ENCODE measurements around the gene ANKRD13C.

The ANKRD13C gene

DNA sequence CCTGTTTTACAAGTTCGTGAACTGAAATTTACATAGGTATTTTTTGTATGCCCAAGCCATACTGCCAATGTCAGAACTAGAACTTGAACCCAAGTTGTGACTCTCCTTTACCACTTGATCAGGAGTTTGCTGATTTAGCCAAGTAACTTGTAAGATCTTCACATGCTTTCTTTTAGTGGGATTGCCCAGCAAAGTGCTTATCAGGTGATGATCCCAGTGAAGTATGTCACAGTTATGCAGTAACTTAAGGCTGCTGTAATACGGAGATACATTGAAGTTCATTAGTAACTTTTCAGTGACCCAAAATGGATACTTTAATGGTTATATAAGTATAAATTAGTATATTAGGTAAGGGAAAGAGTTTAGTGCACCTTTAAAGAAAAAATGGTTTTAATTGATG, 129.6 kb downstream of the ANKRD13C start:
- Histone ChIP-seq H3K27me3 (ENCODE audit: insufficient read depth, poor library complexity, severe bottlenecking) (no peaks in the 10 kb centered on the region), H3K27ac (replicated peaks) (no peak overlapping the region), H3K4me3 (replicated peaks; ENCODE audit: insufficient read depth, low read length) (no peak overlapping the region)
- TF ChIP-seq, protein P1, sequence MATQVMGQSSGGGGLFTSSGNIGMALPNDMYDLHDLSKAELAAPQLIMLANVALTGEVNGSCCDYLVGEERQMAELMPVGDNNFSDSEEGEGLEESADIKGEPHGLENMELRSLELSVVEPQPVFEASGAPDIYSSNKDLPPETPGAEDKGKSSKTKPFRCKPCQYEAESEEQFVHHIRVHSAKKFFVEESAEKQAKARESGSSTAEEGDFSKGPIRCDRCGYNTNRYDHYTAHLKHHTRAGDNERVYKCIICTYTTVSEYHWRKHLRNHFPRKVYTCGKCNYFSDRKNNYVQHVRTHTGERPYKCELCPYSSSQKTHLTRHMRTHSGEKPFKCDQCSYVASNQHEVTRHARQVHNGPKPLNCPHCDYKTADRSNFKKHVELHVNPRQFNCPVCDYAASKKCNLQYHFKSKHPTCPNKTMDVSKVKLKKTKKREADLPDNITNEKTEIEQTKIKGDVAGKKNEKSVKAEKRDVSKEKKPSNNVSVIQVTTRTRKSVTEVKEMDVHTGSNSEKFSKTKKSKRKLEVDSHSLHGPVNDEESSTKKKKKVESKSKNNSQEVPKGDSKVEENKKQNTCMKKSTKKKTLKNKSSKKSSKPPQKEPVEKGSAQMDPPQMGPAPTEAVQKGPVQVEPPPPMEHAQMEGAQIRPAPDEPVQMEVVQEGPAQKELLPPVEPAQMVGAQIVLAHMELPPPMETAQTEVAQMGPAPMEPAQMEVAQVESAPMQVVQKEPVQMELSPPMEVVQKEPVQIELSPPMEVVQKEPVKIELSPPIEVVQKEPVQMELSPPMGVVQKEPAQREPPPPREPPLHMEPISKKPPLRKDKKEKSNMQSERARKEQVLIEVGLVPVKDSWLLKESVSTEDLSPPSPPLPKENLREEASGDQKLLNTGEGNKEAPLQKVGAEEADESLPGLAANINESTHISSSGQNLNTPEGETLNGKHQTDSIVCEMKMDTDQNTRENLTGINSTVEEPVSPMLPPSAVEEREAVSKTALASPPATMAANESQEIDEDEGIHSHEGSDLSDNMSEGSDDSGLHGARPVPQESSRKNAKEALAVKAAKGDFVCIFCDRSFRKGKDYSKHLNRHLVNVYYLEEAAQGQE (IDR thresholded peaks at IDR 0.05; ENCODE audit: insufficient replicate concordance, low read depth): no peak
- TF ChIP-seq, protein P2, sequence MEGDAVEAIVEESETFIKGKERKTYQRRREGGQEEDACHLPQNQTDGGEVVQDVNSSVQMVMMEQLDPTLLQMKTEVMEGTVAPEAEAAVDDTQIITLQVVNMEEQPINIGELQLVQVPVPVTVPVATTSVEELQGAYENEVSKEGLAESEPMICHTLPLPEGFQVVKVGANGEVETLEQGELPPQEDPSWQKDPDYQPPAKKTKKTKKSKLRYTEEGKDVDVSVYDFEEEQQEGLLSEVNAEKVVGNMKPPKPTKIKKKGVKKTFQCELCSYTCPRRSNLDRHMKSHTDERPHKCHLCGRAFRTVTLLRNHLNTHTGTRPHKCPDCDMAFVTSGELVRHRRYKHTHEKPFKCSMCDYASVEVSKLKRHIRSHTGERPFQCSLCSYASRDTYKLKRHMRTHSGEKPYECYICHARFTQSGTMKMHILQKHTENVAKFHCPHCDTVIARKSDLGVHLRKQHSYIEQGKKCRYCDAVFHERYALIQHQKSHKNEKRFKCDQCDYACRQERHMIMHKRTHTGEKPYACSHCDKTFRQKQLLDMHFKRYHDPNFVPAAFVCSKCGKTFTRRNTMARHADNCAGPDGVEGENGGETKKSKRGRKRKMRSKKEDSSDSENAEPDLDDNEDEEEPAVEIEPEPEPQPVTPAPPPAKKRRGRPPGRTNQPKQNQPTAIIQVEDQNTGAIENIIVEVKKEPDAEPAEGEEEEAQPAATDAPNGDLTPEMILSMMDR (IDR thresholded peaks at IDR 0.05; ENCODE audit: insufficient read depth, low read length): no peak
- TF ChIP-seq GABPA (IDR thresholded peaks at IDR 0.05; ENCODE audit: low read depth) (no peak), SPI1 (IDR thresholded peaks at IDR 0.05; ENCODE audit: borderline replicate concordance, low read depth) (no peak), POLR2AphosphoS5 (IDR thresholded peaks at IDR 0.05; ENCODE audit: low read depth) (no peak)
- no peak for DNase-seq (ENCODE audit: low read depth in 1 of 2, low spot score in 1 of 2)

DNA sequence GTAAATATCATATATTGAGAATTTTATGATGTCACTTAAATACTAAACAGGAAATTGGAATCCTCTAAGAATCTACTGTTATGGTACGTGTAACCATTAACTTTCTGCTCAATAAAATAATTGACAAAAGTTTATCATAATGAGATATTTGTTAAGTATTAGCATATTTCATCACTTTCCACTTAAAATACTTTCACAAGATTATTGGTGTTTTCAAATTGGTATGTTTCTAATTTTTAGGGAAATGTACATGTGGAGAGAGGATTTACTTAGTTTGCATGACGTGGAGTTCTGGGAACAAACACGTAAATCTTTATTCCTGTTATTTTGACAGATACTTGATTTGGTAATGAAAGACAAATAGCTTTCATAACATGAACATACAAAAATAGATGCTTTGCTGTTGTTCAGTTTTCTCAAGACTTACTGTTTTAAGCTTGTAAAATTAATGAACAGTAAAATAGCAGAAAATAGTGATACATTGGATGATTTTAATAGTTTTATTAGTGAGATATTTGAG, 131.7 kb downstream of the ANKRD13C start:
- H3K4me3 ChIP-seq (replicated peaks; ENCODE audit: insufficient read depth, low read length): peak overlapping the region; percentile 71
- TF ChIP-seq, protein P2 (IDR thresholded peaks at IDR 0.05; ENCODE audit: insufficient read depth, low read length): no peak
- TF ChIP-seq SPI1 (IDR thresholded peaks at IDR 0.05; ENCODE audit: borderline replicate concordance, low read depth): no peak
- TF ChIP-seq GABPA (IDR thresholded peaks at IDR 0.05; ENCODE audit: low read depth): no peak
- TF ChIP-seq, protein P1 (IDR thresholded peaks at IDR 0.05; ENCODE audit: insufficient replicate concordance, low read depth): no peak
- no peak for TF ChIP-seq POLR2AphosphoS5 (IDR thresholded peaks at IDR 0.05; ENCODE audit: low read depth)
- DNase-seq (ENCODE audit: low read depth in 1 of 2, low spot score in 1 of 2): no peak
- peak overlapping the region; percentile 93 for H3K27ac ChIP-seq (replicated peaks)
- H3K27me3 ChIP-seq (ENCODE audit: insufficient read depth, poor library complexity, severe bottlenecking): no peaks in the 10 kb centered on the region

DNA sequence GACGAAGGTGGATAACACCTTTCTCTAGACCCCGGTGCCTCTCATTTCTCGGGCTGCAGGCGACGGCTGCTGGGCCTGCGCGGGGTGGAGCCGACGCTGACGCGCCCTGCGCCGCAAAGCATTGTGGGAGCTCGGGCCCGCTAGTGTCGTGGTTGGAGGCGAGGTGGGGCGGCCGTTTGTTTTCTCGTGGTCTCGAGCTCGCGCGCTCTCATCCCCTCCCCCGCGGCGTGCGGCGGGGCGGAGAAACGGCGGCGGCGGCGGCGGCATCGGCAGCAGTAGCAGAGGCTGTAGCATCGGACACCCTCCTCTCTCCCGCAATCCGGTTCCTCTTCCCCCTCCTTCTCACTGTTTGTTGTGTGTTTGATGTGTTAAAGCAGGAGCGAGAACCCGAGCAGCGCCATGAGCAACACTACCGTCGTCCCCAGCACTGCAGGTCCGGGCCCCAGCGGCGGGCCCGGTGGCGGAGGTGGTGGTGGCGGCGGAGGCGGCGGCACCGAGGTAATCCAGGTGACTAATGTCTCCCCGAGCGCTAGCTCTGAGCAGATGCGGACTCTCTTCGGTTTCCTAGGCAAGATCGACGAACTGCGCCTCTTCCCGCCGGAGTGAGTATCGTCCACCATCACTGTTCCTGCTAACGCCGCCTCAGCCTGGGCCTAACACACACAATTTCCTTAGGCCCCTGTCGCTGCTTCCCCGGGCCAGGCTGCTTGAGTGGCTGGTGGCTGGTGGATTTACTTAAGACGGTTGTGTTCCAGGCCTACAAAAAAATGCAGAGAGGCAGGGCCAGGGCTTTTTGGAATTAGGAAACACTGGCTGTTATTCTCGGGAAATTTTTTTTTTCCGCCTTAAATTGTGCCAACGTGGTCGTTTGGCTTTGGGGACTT, 133.0 kb downstream of the ANKRD13C start, which contains the start of gene SRSF11:
Gene SRSF11, plus strand, starts transcription at position 143 of the 884 bp plus-strand sequence. Its CDS starts 257 bp downstream, at position 400.
- peak; percentile 73 to 94 for DNase-seq (ENCODE audit: low read depth in 1 of 2, low spot score in 1 of 2)
- TF ChIP-seq, protein P1 (IDR thresholded peaks at IDR 0.05; ENCODE audit: insufficient replicate concordance, low read depth): peak; percentile 55
- TF ChIP-seq POLR2AphosphoS5 (IDR thresholded peaks at IDR 0.05; ENCODE audit: low read depth) (peak; percentile 95), SPI1 (IDR thresholded peaks at IDR 0.05; ENCODE audit: borderline replicate concordance, low read depth) (no peak), GABPA (IDR thresholded peaks at IDR 0.05; ENCODE audit: low read depth) (0 out of 2 replicates have a peak, but pooled peaks have one; percentile 16)
- TF ChIP-seq, protein P2 (IDR thresholded peaks at IDR 0.05; ENCODE audit: insufficient read depth, low read length): no peak
- Histone ChIP-seq H3K4me3 (replicated peaks; ENCODE audit: insufficient read depth, low read length) (peak within 1 kb of the TSS; percentile 71), H3K27me3 (ENCODE audit: insufficient read depth, poor library complexity, severe bottlenecking) (no peaks in the 10 kb centered on the region), H3K27ac (replicated peaks) (peak within 1 kb of the TSS; percentile 93)
